ENCODE measurements around the gene GLTP.

GLTP gene

GRCh38 chr12:109827566-109828550 lies 52.5 kb downstream of the GLTP start:
- TF ChIP-seq, protein P1, sequence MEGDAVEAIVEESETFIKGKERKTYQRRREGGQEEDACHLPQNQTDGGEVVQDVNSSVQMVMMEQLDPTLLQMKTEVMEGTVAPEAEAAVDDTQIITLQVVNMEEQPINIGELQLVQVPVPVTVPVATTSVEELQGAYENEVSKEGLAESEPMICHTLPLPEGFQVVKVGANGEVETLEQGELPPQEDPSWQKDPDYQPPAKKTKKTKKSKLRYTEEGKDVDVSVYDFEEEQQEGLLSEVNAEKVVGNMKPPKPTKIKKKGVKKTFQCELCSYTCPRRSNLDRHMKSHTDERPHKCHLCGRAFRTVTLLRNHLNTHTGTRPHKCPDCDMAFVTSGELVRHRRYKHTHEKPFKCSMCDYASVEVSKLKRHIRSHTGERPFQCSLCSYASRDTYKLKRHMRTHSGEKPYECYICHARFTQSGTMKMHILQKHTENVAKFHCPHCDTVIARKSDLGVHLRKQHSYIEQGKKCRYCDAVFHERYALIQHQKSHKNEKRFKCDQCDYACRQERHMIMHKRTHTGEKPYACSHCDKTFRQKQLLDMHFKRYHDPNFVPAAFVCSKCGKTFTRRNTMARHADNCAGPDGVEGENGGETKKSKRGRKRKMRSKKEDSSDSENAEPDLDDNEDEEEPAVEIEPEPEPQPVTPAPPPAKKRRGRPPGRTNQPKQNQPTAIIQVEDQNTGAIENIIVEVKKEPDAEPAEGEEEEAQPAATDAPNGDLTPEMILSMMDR (IDR thresholded peaks at IDR 0.05; ENCODE audit: low read depth, low read length): no peak
- no peak overlapping the region for H3K4me3 ChIP-seq (ENCODE audit: low read depth, low read length)

- TF ChIP-seq, protein P1 (IDR thresholded peaks at IDR 0.05; ENCODE audit: low read depth, low read length): no peak
- no peak overlapping the region for H3K4me3 ChIP-seq (ENCODE audit: low read depth, low read length)
Measured at GRCh38 chr12:109827080-109827479, 53.3 kb downstream of the GLTP start.

- no peak overlapping the region for H3K4me3 ChIP-seq (ENCODE audit: low read depth, low read length)
- TF ChIP-seq, protein P1 (IDR thresholded peaks at IDR 0.05; ENCODE audit: low read depth, low read length): no peak
Measured at GRCh38 chr12:109824731-109825130, 55.6 kb downstream of the GLTP start.

- H3K4me3 ChIP-seq (ENCODE audit: low read depth, low read length): no peak overlapping the region
- TF ChIP-seq, protein P1 (IDR thresholded peaks at IDR 0.05; ENCODE audit: low read depth, low read length): no peak
Measured at GRCh38 chr12:109822951-109823411, 57.4 kb downstream of the GLTP start.

- TF ChIP-seq, protein P1 (IDR thresholded peaks at IDR 0.05; ENCODE audit: low read depth, low read length): no peak
- no peak overlapping the region for H3K4me3 ChIP-seq (ENCODE audit: low read depth, low read length)
Measured at GRCh38 chr12:109822416-109822815, 57.9 kb downstream of the GLTP start.

GRCh38 chr12:109821968-109822367 lies 58.4 kb downstream of the GLTP start:
- H3K4me3 ChIP-seq (ENCODE audit: low read depth, low read length): no peak overlapping the region
- TF ChIP-seq, protein P1 (IDR thresholded peaks at IDR 0.05; ENCODE audit: low read depth, low read length): no peak

GRCh38 chr12:109820816-109821381 lies 59.4 kb downstream of the GLTP start:
- TF ChIP-seq, protein P1 (IDR thresholded peaks at IDR 0.05; ENCODE audit: low read depth, low read length): no peak
- no peak overlapping the region for H3K4me3 ChIP-seq (ENCODE audit: low read depth, low read length)
